Measurements from ENCODE around the gene SUCLA2. TPM values are rescaled to one million over a fixed set of nuclear protein-coding genes. Genes with fewer than 3 reads are reported as not detected.

SUCLA2 gene
- total and polyA plus RNA-seq, 10 of the 15 experiments (the other 5 are each of a cell fraction or from before 2014, with no cell fraction given): 27.5 to 83.4 (median 42.8) TPM

DNA sequence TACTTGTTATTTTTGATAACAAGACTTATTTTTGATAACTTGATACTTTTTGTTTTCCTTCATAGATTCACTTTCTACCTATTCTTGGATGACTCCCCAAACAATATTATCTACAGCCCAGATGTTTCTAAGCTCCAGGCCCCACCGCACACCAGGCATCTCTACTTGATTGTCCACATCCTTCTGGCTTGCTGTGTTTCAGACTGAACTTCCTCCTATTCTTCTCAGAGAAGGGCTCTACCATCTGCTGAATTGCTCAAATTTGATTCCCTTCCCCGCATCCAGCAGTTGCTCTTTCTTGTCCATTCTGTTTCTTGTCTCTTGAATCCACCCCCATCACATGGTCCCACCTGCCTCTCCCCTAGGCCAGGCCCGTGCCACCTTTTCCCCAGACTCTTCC is 49.5 kb upstream of the SUCLA2 start:
- no peaks in the 10 kb centered on the region for H3K79me2 ChIP-seq (ENCODE audit: control insufficient read depth, insufficient read depth, low read length)
- H3K9me3 ChIP-seq (replicated peaks; ENCODE audit: control insufficient read depth, insufficient read depth, low read length): no peaks in the 10 kb centered on the region
- CTCF ChIA-PET: interaction anchor here (1.8 kb wide), 1 partner anchor 12 kb away, joined by 6 read pairs; no protein-coding TSS in a partner anchor
- SMC1A ChIA-PET (ENCODE audit: uncharacterized antibody, unreplicated experiment): no interaction called here
- 95% methylated on average over 3 of the region's 3 CpGs for WGBS (ENCODE audit: insufficient coverage, insufficient replicate concordance, low lambda C conversion rate, missing lambda C conversion rate)
- ATAC-seq: no peak
- H4K20me1 ChIP-seq (ENCODE audit: control insufficient read depth, insufficient read depth): no peaks in the 10 kb centered on the region
- H3K36me3 ChIP-seq (ENCODE audit: control insufficient read depth in 2 of 2, insufficient read depth in 2 of 2, low read length in 1 of 2): peaks cover 0 to 6% of the 10 kb centered on the region in 2 experiments; a peak in 2 of 4 replicates
- no peak overlapping the region for H3K27ac ChIP-seq (ENCODE audit: control insufficient read depth, insufficient read depth)
- in situ Hi-C loops (cut with MboI) (no loop called here), intact Hi-C loops (cut with micrococcal nuclease; ENCODE audit: unreplicated experiment) (no loop called here)
- no peaks in the 10 kb centered on the region for H3K4me1 ChIP-seq (ENCODE audit: control insufficient read depth, insufficient read depth, low read length)
- H3K4me3 ChIP-seq: no peak overlapping the region
- no TSS peak for BruUV-seq (replicated peaks)
- no peak overlapping the region for H3K9ac ChIP-seq (ENCODE audit: control insufficient read depth, insufficient read depth, low read length)
- no peak for DNase-seq (ENCODE audit: low read depth, low spot score)
- no peak overlapping the region for H3K4me2 ChIP-seq (ENCODE audit: control insufficient read depth, insufficient read depth)
- FAIRE-seq: no peak
- H3K27me3 ChIP-seq (replicated peaks in 1 of 2; ENCODE audit: control insufficient read depth in 2 of 2, insufficient read depth in 2 of 2, low read length in 1 of 2): no peaks in the 10 kb centered on the region
- H2AFZ ChIP-seq (ENCODE audit: control insufficient read depth, low read depth, low read length): no peak overlapping the region
- RAD21 ChIA-PET (ENCODE audit: unreplicated experiment): no interaction called here
- POLR2A ChIA-PET: no interaction called here
- no peak for TF ChIP-seq CHD2 (IDR thresholded peaks at IDR 0.05; ENCODE audit: borderline replicate concordance, low read depth, low read length)
- TF ChIP-seq, protein P1, sequence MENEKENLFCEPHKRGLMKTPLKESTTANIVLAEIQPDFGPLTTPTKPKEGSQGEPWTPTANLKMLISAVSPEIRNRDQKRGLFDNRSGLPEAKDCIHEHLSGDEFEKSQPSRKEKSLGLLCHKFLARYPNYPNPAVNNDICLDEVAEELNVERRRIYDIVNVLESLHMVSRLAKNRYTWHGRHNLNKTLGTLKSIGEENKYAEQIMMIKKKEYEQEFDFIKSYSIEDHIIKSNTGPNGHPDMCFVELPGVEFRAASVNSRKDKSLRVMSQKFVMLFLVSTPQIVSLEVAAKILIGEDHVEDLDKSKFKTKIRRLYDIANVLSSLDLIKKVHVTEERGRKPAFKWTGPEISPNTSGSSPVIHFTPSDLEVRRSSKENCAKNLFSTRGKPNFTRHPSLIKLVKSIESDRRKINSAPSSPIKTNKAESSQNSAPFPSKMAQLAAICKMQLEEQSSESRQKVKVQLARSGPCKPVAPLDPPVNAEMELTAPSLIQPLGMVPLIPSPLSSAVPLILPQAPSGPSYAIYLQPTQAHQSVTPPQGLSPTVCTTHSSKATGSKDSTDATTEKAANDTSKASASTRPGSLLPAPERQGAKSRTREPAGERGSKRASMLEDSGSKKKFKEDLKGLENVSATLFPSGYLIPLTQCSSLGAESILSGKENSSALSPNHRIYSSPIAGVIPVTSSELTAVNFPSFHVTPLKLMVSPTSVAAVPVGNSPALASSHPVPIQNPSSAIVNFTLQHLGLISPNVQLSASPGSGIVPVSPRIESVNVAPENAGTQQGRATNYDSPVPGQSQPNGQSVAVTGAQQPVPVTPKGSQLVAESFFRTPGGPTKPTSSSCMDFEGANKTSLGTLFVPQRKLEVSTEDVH (IDR thresholded peaks at IDR 0.05; ENCODE audit: low read depth, partially characterized antibody): no peak
- TF ChIP-seq, protein P2, sequence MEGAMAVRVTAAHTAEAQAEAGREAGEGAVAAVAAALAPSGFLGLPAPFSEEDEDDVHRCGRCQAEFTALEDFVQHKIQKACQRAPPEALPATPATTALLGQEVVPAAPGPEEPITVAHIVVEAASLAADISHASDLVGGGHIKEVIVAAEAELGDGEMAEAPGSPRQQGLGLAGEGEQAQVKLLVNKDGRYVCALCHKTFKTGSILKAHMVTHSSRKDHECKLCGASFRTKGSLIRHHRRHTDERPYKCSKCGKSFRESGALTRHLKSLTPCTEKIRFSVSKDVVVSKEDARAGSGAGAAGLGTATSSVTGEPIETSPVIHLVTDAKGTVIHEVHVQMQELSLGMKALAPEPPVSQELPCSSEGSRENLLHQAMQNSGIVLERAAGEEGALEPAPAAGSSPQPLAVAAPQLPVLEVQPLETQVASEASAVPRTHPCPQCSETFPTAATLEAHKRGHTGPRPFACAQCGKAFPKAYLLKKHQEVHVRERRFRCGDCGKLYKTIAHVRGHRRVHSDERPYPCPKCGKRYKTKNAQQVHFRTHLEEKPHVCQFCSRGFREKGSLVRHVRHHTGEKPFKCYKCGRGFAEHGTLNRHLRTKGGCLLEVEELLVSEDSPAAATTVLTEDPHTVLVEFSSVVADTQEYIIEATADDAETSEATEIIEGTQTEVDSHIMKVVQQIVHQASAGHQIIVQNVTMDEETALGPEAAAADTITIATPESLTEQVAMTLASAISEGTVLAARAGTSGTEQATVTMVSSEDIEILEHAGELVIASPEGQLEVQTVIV (IDR thresholded peaks at IDR 0.05; ENCODE audit: borderline replicate concordance, partially characterized antibody): no peak
- TF ChIP-seq SP1 (IDR thresholded peaks at IDR 0.05; ENCODE audit: low read depth, low read length): no peak
- TF ChIP-seq RAD51 (IDR thresholded peaks at IDR 0.05): no peak
- TF ChIP-seq, protein P3, sequence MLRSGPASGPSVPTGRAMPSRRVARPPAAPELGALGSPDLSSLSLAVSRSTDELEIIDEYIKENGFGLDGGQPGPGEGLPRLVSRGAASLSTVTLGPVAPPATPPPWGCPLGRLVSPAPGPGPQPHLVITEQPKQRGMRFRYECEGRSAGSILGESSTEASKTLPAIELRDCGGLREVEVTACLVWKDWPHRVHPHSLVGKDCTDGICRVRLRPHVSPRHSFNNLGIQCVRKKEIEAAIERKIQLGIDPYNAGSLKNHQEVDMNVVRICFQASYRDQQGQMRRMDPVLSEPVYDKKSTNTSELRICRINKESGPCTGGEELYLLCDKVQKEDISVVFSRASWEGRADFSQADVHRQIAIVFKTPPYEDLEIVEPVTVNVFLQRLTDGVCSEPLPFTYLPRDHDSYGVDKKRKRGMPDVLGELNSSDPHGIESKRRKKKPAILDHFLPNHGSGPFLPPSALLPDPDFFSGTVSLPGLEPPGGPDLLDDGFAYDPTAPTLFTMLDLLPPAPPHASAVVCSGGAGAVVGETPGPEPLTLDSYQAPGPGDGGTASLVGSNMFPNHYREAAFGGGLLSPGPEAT (IDR thresholded peaks at IDR 0.05; ENCODE audit: low read depth): no peak
- TF ChIP-seq KDM1A (IDR thresholded peaks at IDR 0.05; ENCODE audit: borderline replicate concordance): no peak
- no peak for TF ChIP-seq NFYB (IDR thresholded peaks at IDR 0.05; ENCODE audit: insufficient read depth, low read depth, low read length)
- TF ChIP-seq MYB (IDR thresholded peaks at IDR 0.05; ENCODE audit: borderline replicate concordance, low read depth, low read length): no peak
- no peak for TF ChIP-seq RELA (IDR thresholded peaks at IDR 0.05; ENCODE audit: borderline replicate concordance, partially characterized antibody)
- TF ChIP-seq ZNF384 (IDR thresholded peaks at IDR 0.05; ENCODE audit: borderline replicate concordance, low read depth, low read length): no peak
- TF ChIP-seq SIX5 (IDR thresholded peaks at IDR 0.05; ENCODE audit: low read depth, low read length, severe bottlenecking): no peak
- TF ChIP-seq, protein P4, sequence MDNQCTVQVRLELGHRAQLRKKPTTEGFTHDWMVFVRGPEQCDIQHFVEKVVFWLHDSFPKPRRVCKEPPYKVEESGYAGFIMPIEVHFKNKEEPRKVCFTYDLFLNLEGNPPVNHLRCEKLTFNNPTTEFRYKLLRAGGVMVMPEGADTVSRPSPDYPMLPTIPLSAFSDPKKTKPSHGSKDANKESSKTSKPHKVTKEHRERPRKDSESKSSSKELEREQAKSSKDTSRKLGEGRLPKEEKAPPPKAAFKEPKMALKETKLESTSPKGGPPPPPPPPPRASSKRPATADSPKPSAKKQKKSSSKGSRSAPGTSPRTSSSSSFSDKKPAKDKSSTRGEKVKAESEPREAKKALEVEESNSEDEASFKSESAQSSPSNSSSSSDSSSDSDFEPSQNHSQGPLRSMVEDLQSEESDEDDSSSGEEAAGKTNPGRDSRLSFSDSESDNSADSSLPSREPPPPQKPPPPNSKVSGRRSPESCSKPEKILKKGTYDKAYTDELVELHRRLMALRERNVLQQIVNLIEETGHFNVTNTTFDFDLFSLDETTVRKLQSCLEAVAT (IDR thresholded peaks at IDR 0.05): no peak
- no peak for TF ChIP-seq ZNF24 (IDR thresholded peaks at IDR 0.05)
- TF ChIP-seq SMAD5 (IDR thresholded peaks at IDR 0.05; ENCODE audit: low read depth): no peak
- TF ChIP-seq ZNF217 (IDR thresholded peaks at IDR 0.05): no peak
- TF ChIP-seq CBFB (IDR thresholded peaks at IDR 0.05; ENCODE audit: low read depth): no peak
- TF ChIP-seq IRF4 (IDR thresholded peaks at IDR 0.05; ENCODE audit: low read depth, low read length): no peak

Measured in GM12878 (cell line).